Naive thymus-derived CD4-positive, alpha-beta T cell (primary cell): ENCODE measurements around the gene TBCCD1. TPM values are rescaled to one million over a fixed set of nuclear protein-coding genes. Genes with fewer than 3 reads are reported as not detected.

Experiments used
- ATAC-seq: fragments of 150-1000 bp; cut with Tn5 transposase; 2 replicates; pipeline ENCODE4 v1.10.0; 2021; ENCODE audit warnings: mild to moderate bottlenecking, moderate library complexity
- CTCF ChIA-PET: fragments of 350-600 bp; sonication (Branson Sonifier 250); formaldehyde crosslinking; loops from one replicate; lab custom pipeline; 2021; ENCODE audit warnings: antibody characterized with exemption; lab: Charles Lee
- POLR2A ChIA-PET: fragments of 350-600 bp; sonication (Branson Sonifier 250); formaldehyde crosslinking; loops from one replicate; lab custom pipeline; 2021; ENCODE audit warnings: antibody characterized with exemption, inconsistent platforms; lab: Charles Lee
- DNase-seq, 9 donors: peaks; one replicate each; pipeline versions ENCODE4 v3.0.0 to v3.0.0-alpha.2; 2020 to 2022; ENCODE audit warnings: mixed read lengths in 1 of 9
- H3K27ac ChIP-seq: one replicate; pipeline ENCODE4 v1.7.0; 2013; ENCODE audit warnings: mild to moderate bottlenecking, low read depth, low read length, moderate library complexity
- H3K27me3 ChIP-seq, 2 donors: one replicate each; pipeline ENCODE4 v1.7.0; 2013; ENCODE audit warnings: low read length in 2 of 2, mild to moderate bottlenecking in 2 of 2, moderate library complexity in 2 of 2; ENCODE audit not compliant: control insufficient read depth in 2 of 2, insufficient read depth in 2 of 2
- H3K36me3 ChIP-seq, 3 experiments: 1 replicate in 2 of 3; 2 replicates in 1 of 3; pipeline ENCODE4 v1.7.0; 2013; ENCODE audit warnings: low read length in 3 of 3, mild to moderate bottlenecking in 3 of 3, moderate library complexity in 1 of 3; ENCODE audit not compliant: insufficient read depth in 3 of 3, control insufficient read depth in 2 of 3
- H3K4me1 ChIP-seq, 2 donors: one replicate each; pipeline ENCODE4 v1.7.0; 2013; ENCODE audit warnings: low read length in 2 of 2, mild to moderate bottlenecking in 2 of 2, moderate library complexity in 1 of 2; ENCODE audit not compliant: control insufficient read depth in 2 of 2, insufficient read depth in 2 of 2
- H3K4me3 ChIP-seq: 2 replicates; pipeline ENCODE4 v1.7.0; 2013; ENCODE audit warnings: mild to moderate bottlenecking, low read length
- H3K9me3 ChIP-seq, 3 experiments: 1 replicate in 2 of 3; 2 replicates in 1 of 3; pipeline ENCODE4 v1.7.0; 2013; ENCODE audit warnings: low read length in 3 of 3; ENCODE audit not compliant: control insufficient read depth in 2 of 3
- H3K27ac Mint-ChIP-seq, 9 donors: one replicate each; pipeline ENCODE4 v1.8.0; 2020 to 2022; ENCODE audit warnings: mixed read lengths in 9 of 9, mild to moderate bottlenecking in 8 of 9, moderate library complexity in 5 of 9, inconsistent platforms in 2 of 9
- H3K27me3 Mint-ChIP-seq, 5 donors: one replicate each; pipeline ENCODE4 v1.8.0; 2021 to 2022; ENCODE audit warnings: mixed read lengths in 5 of 5, mild to moderate bottlenecking in 1 of 5
- H3K36me3 Mint-ChIP-seq, 5 donors: one replicate each; pipeline ENCODE4 v1.8.0; 2020 to 2022; ENCODE audit warnings: mixed read lengths in 5 of 5, mild to moderate bottlenecking in 3 of 5, inconsistent platforms in 1 of 5
- H3K4me1 Mint-ChIP-seq, 7 donors: one replicate each; pipeline ENCODE4 v1.8.0; 2020 to 2022; ENCODE audit warnings: mixed read lengths in 7 of 7, mild to moderate bottlenecking in 3 of 7, inconsistent platforms in 1 of 7
- H3K4me3 Mint-ChIP-seq, 10 donors: one replicate each; pipeline ENCODE4 v1.8.0; 2020 to 2022; ENCODE audit warnings: mild to moderate bottlenecking in 10 of 10, mixed read lengths in 10 of 10, moderate library complexity in 6 of 10, inconsistent platforms in 2 of 10
- H3K9me3 Mint-ChIP-seq, 11 donors: one replicate each; pipeline ENCODE4 v1.8.0; 2020 to 2022; ENCODE audit warnings: mixed read lengths in 11 of 11, mild to moderate bottlenecking in 4 of 11, inconsistent platforms in 1 of 11, moderate library complexity in 1 of 11
- intact Hi-C, 2 donors: fragments of 100-400 bp; cut with micrococcal nuclease; formaldehyde crosslinking; loops; one replicate each; pipeline ENCODE4 v1.15.1; 2023
- polyA plus RNA-seq, 2 donors: library from polyadenylated mRNA; unstranded; fragments of 300-500 nt; fragmentation: Illumina TruSeq; gene quantifications; one replicate each; pipeline ENCODE4 v1.2.3, GENCODE V29; 2021
- total RNA-seq, 6 experiments: library from RNA in 5 of 6; stranded (reverse) in 5 of 6; gene quantifications; 1 replicate in 5 of 6; 2 replicates in 1 of 6; pipeline ENCODE4 v1.2.3 and lab custom pipeline; 2021 to 2026

The TBCCD1 gene
- total and polyA plus RNA-seq, 7 experiments from 2014 or later: 11.3 to 21.1 (median 15.8) TPM

DNA sequence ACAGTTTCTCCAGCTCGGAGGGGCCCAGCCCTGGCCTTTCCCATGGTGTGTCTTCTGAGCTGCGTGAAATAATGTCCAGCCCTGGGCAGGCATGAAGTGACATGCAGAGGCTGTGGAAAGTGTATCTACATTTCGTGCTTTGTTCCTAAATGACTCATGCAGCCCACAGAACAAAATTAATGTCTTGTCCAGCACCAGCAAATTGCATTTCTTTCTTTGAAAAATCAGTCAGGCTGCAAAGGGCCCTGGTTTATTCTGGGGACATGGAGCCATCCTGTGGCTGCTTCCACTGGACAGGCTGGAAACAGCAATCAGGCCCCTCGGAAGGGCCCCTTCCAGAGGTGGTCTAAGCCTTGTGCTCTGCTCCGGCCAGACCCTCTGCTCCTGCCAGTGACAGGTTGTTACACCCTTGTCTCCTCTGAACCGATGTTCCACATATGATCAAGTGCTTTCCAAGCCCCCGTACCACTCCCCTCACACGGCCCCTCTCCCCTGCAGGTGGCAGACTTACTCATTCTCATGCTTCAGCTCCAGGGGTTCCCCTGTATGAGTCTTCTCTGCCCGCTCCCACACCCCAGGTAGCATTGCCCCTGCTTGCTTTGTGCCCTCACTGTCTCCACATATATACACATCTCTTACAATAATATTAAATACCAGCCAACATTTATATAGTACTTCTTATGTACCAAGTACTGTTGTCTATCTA lies 56.6 kb downstream of the TBCCD1 start:
- H3K36me3 Mint-ChIP-seq: peaks cover 0 to 3% (median 0%) of the 10 kb centered on the region in 5 donors
- no peak for ATAC-seq
- no peak for DNase-seq
- H3K27me3 ChIP-seq: no peaks in the 10 kb centered on the region
- no peak overlapping the region for H3K4me3 Mint-ChIP-seq
- peaks cover 13 to 14% of the 10 kb centered on the region in 2 donors for H3K4me1 ChIP-seq
- peaks cover 0 to 8% (median 0%) of the 10 kb centered on the region in 11 donors for H3K9me3 Mint-ChIP-seq
- POLR2A ChIA-PET: no interaction called here
- CTCF ChIA-PET: no interaction called here
- H3K4me1 Mint-ChIP-seq: peaks cover 12 to 21% (median 19%) of the 10 kb centered on the region in 7 donors
- H3K27ac Mint-ChIP-seq: no peak overlapping the region
- intact Hi-C loops: no loop called here
- no peak overlapping the region for H3K4me3 ChIP-seq
- peaks cover 0 to 9% (median 0%) of the 10 kb centered on the region in 5 donors for H3K27me3 Mint-ChIP-seq
- no peaks in the 10 kb centered on the region for H3K36me3 ChIP-seq
- H3K9me3 ChIP-seq: no peaks in the 10 kb centered on the region
- no peak overlapping the region for H3K27ac ChIP-seq

DNA sequence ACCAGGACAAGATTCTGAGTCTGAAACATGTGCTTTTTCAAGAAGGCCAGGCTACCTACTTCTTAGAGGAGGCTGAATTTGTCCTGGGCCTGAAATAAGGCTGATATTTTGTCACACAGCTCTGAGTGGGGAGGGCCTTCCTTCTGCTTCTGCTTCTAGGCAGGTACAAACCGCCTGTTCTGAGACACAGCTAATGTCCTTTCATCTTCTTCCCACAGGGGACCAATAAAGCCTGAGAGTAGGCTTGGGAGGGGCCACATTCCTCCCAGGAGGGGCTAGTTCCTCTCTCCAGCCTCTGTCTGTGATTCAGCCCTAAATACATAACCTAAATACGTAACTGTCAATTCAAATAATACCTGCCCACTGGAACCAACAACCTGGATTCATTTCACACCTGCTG lies 57.7 kb downstream of the TBCCD1 start:
- peaks cover 0 to 3% (median 0%) of the 10 kb centered on the region in 11 donors for H3K9me3 Mint-ChIP-seq
- DNase-seq (no peak), ATAC-seq (no peak)
- H3K27ac Mint-ChIP-seq: no peak overlapping the region
- intact Hi-C loops: no loop called here
- peaks cover under 1 to 10% (median 8%) of the 10 kb centered on the region in 7 donors for H3K4me1 Mint-ChIP-seq
- no peaks in the 10 kb centered on the region for H3K9me3 ChIP-seq
- H3K4me3 Mint-ChIP-seq: no peak overlapping the region
- H3K4me3 ChIP-seq: no peak overlapping the region
- peaks cover 2 to 3% of the 10 kb centered on the region in 2 donors for H3K4me1 ChIP-seq
- CTCF ChIA-PET: no interaction called here
- no peaks in the 10 kb centered on the region for H3K27me3 ChIP-seq
- peaks cover 0 to 4% (median 0%) of the 10 kb centered on the region in 5 donors for H3K27me3 Mint-ChIP-seq
- peaks cover 0 to 3% (median 0%) of the 10 kb centered on the region in 5 donors for H3K36me3 Mint-ChIP-seq
- H3K36me3 ChIP-seq: no peaks in the 10 kb centered on the region
- no peak overlapping the region for H3K27ac ChIP-seq
- POLR2A ChIA-PET: no interaction called here

GRCh38 chr3:186506857-186507256 lies 60.3 kb downstream of the TBCCD1 start:
- ChIA-PET CTCF (no interaction called here), POLR2A (no interaction called here)
- Mint-ChIP-seq H3K27me3 (no peaks in the 10 kb centered on the region), H3K9me3 (peaks cover 0 to 3% (median 0%) of the 10 kb centered on the region in 11 donors), H3K36me3 (peaks cover 0 to 3% (median 0%) of the 10 kb centered on the region in 5 donors), H3K4me1 (peaks cover 0 to 15% (median 8%) of the 10 kb centered on the region in 7 donors), H3K4me3 (no peak overlapping the region), H3K27ac (no peak overlapping the region)
- H3K36me3 ChIP-seq: no peaks in the 10 kb centered on the region
- H3K27ac ChIP-seq: no peak overlapping the region
- no peak overlapping the region for H3K4me3 ChIP-seq
- ATAC-seq (no peak), DNase-seq (no peak)
- no peaks in the 10 kb centered on the region for H3K4me1 ChIP-seq
- no peaks in the 10 kb centered on the region for H3K9me3 ChIP-seq
- intact Hi-C loops: no loop called here
- H3K27me3 ChIP-seq: no peaks in the 10 kb centered on the region

- no peak overlapping the region for H3K4me3 ChIP-seq
- Mint-ChIP-seq H3K4me3 (no peak overlapping the region), H3K36me3 (peaks cover 0 to 3% (median 0%) of the 10 kb centered on the region in 5 donors), H3K9me3 (peaks cover 0 to 3% (median 0%) of the 10 kb centered on the region in 11 donors), H3K27me3 (no peaks in the 10 kb centered on the region), H3K27ac (no peak overlapping the region), H3K4me1 (peaks cover 0 to 15% (median 8%) of the 10 kb centered on the region in 7 donors)
- H3K36me3 ChIP-seq: no peaks in the 10 kb centered on the region
- ATAC-seq: no peak
- ChIA-PET CTCF (no interaction called here), POLR2A (no interaction called here)
- no peak overlapping the region for H3K27ac ChIP-seq
- no peaks in the 10 kb centered on the region for H3K4me1 ChIP-seq
- no peaks in the 10 kb centered on the region for H3K27me3 ChIP-seq
- H3K9me3 ChIP-seq: no peaks in the 10 kb centered on the region
- DNase-seq: no peak
- intact Hi-C loops: no loop called here
These were observed 60.9 kb downstream of the TBCCD1 start for GRCh38 chr3:186506191-186506739.

GRCh38 chr3:186502966-186503712 lies 64.0 kb downstream of the TBCCD1 start:
- H3K4me1 ChIP-seq: no peaks in the 10 kb centered on the region
- no peak overlapping the region for H3K4me3 ChIP-seq
- Mint-ChIP-seq H3K9me3 (peaks cover 0 to 12% (median 4%) of the 10 kb centered on the region in 11 donors), H3K36me3 (peaks cover 0 to 5% (median 0%) of the 10 kb centered on the region in 5 donors), H3K27ac (peak overlapping the region in 2 of 9 donors; percentile 46 to 77), H3K4me1 (peaks cover 0 to 15% (median 8%) of the 10 kb centered on the region in 7 donors), H3K27me3 (peaks cover 0 to 3% (median 0%) of the 10 kb centered on the region in 5 donors), H3K4me3 (peak overlapping the region in 6 of 10 donors; percentile 22 to 61 (median 31))
- ATAC-seq (no peak), DNase-seq (no peak)
- H3K27ac ChIP-seq: no peak overlapping the region
- H3K27me3 ChIP-seq: no peaks in the 10 kb centered on the region
- H3K9me3 ChIP-seq: no peaks in the 10 kb centered on the region
- no peaks in the 10 kb centered on the region for H3K36me3 ChIP-seq
- intact Hi-C loops: no loop called here
- POLR2A ChIA-PET: interaction anchor here (0.6 kb wide), 1 partner anchor 316 kb away, joined by 3 read pairs; no protein-coding TSS in a partner anchor
- CTCF ChIA-PET: interaction anchor here (0.8 kb wide), 1 partner anchor 13 kb away, joined by 4 read pairs; no protein-coding TSS in a partner anchor

- Histone ChIP-seq H3K4me1 (no peaks in the 10 kb centered on the region), H3K36me3 (no peaks in the 10 kb centered on the region), H3K27me3 (no peaks in the 10 kb centered on the region), H3K4me3 (no peak overlapping the region), H3K9me3 (no peaks in the 10 kb centered on the region), H3K27ac (no peak overlapping the region)
- DNase-seq: no peak
- peak overlapping the region in 2 of 9 donors; percentile 46 to 77 for H3K27ac Mint-ChIP-seq
- ATAC-seq: peak; percentile 32
- H3K4me3 Mint-ChIP-seq: peak overlapping the region in 6 of 10 donors; percentile 22 to 61 (median 31)
- H3K9me3 Mint-ChIP-seq: peaks cover 0 to 12% (median 4%) of the 10 kb centered on the region in 11 donors
- peaks cover 0 to 15% (median 8%) of the 10 kb centered on the region in 7 donors for H3K4me1 Mint-ChIP-seq
- peaks cover 0 to 5% (median 0%) of the 10 kb centered on the region in 5 donors for H3K36me3 Mint-ChIP-seq
- peaks cover 0 to 3% (median 0%) of the 10 kb centered on the region in 5 donors for H3K27me3 Mint-ChIP-seq
- POLR2A ChIA-PET: interaction anchor here (0.7 kb wide), 1 partner anchor 21 kb away, joined by 3 read pairs; no protein-coding TSS in a partner anchor
- intact Hi-C loops: no loop called here
- CTCF ChIA-PET: no interaction called here
These were observed 64.8 kb downstream of the TBCCD1 start for GRCh38 chr3:186502138-186502948.
